ENCODE data around the gene GRID1.

DNA sequence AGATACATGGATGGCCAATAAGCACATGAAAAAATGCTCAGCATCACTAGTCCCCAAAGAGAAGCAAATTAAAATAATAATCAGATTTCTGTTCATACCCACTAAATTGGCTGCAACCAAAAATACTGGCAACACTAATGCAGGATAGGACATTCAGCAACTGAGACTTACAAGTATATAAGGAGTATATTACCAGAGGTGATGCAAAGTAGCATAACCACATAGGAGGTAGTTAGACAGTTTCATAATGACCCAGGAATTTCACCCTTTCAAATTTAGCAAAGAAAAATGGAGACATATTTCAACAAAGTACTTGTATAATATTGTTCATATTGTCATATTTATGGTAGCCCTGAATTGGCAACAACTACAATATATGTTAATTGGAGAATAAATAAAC is 727.8 kb downstream of the GRID1 start:
- TF ChIP-seq, protein P1, sequence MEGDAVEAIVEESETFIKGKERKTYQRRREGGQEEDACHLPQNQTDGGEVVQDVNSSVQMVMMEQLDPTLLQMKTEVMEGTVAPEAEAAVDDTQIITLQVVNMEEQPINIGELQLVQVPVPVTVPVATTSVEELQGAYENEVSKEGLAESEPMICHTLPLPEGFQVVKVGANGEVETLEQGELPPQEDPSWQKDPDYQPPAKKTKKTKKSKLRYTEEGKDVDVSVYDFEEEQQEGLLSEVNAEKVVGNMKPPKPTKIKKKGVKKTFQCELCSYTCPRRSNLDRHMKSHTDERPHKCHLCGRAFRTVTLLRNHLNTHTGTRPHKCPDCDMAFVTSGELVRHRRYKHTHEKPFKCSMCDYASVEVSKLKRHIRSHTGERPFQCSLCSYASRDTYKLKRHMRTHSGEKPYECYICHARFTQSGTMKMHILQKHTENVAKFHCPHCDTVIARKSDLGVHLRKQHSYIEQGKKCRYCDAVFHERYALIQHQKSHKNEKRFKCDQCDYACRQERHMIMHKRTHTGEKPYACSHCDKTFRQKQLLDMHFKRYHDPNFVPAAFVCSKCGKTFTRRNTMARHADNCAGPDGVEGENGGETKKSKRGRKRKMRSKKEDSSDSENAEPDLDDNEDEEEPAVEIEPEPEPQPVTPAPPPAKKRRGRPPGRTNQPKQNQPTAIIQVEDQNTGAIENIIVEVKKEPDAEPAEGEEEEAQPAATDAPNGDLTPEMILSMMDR (conservative IDR thresholded peaks at IDR 0.05; ENCODE audit: low read depth, low read length), result no peak
- no peak for TF ChIP-seq EZH2 (IDR thresholded peaks at IDR 0.05; ENCODE audit: low read length, unreplicated experiment)
- no peak for TF ChIP-seq EZH2phosphoT487 (IDR thresholded peaks at IDR 0.05; ENCODE audit: borderline replicate concordance, low read length)

Measured in PC-3 (cell line).